ENCODE results near the gene HOTAIR.

The HOTAIR gene

DNA sequence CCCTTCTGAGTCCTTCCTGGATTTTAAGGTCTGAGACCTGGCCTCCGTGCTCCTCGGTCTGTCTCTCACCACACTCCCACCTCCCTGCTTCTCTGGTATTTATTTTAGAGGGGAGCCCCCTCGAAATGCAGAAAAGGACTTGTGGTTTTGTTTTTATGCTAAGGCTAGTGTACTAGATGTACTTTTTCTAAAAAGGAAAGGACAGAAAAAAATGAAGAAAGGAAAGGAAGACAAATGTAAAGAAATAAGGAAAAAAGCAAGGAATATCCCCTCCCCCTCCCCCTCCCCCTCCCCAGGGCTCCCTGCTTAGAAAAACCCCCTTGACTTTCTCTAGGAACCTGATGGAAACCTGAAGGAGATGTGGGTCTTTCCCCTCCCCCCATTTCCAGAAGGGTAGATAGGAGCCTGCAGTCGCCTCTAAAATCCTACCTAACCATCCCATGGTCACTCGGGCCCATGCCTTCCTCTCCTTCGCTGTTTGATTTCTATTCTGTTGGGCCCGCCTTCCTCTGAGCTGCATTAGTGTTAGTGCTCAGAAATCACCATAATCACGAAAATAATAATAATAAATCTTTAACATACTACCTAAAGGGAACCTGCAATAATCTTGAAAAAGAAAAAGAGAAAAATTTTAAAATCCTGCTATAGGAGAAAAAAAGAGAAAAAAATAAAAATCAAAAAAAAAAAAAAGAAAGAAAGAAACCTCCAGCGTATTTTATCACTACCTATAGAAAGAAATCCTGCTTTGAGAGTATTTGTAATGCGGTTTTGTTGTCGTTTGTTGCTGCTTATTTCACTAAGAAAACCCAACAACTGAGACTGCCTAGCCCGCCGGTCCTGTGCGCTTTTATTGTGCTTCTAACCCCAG, 37.1 kb upstream of the HOTAIR start:
- DNase-seq (ENCODE audit: low spot score) = no peak

DNA sequence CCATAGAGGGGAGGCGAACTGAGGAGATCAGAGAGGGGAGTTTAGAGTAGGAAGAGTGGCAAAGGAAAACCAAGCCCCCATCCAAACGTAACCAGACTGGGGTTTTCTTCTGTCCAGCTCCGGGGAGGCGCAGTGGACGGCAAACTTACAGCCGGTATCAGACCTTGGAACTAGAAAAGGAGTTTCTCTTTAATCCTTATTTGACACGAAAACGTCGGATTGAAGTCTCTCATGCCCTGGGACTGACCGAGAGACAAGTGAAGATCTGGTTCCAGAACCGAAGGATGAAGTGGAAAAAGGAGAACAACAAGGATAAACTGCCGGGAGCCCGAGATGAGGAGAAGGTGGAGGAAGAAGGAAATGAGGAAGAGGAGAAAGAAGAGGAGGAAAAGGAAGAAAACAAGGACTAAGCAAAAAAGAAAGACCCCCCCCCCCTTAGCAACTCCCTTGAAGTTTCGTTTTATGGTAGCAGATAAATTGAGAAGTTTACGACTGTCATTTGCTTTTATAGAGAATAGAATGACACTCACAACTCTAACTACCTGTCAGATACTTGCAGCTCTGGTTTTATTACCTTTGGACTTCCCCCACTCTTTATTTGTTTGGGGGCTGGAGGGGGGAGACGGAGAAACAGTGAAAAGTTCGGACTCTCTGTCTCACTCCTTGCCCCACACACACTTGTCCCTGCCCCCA, 36.4 kb upstream of the HOTAIR start:
- no peak for DNase-seq (ENCODE audit: low spot score)

DNA sequence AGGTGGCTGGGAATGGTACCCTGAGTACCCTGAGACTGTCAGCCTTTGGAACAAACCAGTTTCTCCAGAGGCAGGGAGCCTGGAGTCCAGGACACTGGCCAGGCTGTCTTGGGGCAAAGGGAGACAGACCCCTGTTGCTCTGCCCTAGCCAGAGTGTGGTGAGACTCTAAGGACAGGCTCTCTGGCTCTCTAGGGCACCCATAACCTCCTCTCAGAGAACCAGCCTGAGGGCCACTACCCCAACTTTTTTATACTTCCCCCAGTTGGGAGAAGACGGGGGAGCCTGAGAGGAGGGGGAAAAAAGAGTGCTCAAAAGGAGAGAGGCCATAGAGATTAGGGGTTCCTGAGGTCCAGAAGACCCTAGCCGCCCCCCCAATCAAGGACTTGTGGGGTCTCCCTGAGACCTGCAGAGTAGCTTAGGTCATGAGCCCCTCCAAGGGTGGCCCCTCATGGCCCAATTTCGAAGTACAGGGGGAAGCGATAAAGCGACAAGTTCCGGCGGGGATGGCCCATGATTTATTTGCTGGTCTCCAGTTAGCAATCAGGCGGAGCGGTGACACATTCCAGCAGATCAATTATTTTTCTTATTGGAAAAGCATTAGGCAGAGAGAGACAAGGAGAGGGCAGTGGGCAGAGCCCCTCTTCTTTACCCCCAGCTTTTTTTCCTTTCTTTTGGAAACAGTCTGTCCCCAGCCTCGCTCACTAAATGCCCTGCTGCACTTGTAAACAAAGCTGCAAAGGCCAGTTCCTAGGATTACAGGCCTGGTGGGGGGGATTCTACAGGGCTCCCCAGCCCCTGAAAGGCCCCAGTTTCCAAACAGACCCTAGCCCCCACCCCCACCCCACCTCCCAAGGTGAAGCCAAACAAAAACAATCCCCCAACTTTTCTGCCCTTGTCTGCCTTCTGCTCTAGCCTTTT, 35.6 kb upstream of the HOTAIR start:
- DNase-seq (ENCODE audit: low spot score) = no peak

DNA sequence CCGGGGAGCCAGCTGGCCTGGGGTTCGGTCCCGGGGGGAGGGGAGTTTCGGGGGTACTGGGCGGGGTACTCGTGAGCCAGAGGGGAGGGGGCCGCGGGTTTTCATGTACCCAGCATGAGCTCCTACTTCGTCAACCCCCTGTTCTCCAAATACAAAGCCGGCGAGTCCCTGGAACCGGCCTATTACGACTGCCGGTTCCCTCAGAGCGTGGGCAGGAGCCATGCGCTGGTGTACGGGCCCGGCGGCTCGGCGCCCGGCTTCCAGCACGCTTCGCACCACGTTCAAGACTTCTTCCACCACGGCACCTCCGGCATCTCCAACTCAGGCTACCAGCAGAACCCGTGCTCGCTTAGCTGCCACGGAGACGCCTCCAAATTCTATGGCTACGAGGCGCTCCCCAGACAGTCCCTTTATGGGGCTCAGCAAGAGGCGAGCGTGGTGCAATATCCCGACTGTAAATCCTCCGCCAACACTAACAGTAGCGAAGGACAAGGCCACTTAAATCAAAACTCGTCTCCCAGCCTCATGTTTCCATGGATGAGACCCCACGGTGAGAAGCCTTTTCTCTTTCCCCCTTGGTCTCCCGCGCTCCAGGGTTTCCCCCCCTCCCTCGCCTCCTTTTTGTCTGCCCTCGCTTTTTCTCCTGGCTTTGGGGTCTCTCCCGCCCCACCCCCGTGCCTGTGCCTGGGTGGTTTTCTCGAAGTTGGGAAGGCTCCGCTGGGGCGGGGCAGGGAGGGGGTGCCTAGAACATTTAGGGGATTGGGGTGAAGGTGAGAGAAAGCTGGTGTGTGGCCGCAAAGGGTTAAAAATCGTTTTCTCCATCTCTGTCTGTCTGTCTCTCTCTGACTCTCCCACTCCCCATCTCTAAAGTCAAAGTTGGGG, 34.7 kb upstream of the HOTAIR start:
- no peak for DNase-seq (ENCODE audit: low spot score)

DNA sequence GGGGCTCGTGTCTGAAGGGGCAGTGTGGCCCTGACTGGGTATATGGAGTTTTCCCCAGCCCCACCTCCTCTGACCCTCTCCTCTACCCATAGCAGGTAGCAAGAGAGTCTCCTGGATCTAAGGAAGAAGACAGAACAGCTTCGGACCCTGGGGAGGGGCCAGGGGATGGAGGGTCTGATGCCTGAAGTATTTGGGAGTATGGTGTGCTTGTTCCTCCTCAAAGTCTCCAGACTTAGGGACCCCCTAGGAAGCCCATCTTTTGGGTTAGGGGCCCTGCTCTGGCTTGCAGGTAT, 33.5 kb upstream of the HOTAIR start:
- no peak for DNase-seq (ENCODE audit: low spot score)

DNA sequence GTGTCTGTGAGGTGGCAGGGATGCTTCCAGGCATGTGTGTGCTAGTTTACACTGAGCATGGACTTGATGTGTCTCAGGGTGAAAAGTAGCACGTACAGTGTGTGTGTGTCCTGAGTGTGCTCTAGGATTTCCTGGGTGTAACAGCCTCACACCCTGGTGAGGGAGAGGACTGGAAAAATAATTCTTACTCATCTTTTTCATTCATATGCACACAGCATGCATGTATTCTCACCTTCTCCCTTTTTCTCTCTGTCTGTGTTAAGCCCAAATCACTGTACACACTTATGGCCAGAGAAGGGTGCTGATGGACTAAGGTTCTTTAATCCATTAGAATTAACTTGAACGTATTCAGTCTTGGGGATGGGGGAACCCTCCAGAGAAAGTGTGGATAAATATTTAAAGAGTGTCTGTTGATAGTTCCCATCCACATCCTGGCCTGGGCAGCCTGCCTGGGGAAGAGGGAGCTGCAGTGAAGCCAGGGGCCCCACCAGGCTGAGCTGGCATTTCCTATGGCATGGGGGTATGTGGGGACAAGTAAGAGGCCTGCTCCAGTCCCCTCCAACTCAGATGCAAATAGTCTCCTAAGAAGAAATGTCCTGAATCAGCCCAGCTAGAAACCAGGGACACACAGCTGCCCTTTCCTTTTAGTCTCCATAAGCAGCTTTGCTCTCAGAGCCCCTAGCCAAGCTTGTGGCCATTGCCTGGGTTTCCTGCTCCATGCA, 32.9 kb upstream of the HOTAIR start:
- no peak for DNase-seq (ENCODE audit: low spot score)

DNA sequence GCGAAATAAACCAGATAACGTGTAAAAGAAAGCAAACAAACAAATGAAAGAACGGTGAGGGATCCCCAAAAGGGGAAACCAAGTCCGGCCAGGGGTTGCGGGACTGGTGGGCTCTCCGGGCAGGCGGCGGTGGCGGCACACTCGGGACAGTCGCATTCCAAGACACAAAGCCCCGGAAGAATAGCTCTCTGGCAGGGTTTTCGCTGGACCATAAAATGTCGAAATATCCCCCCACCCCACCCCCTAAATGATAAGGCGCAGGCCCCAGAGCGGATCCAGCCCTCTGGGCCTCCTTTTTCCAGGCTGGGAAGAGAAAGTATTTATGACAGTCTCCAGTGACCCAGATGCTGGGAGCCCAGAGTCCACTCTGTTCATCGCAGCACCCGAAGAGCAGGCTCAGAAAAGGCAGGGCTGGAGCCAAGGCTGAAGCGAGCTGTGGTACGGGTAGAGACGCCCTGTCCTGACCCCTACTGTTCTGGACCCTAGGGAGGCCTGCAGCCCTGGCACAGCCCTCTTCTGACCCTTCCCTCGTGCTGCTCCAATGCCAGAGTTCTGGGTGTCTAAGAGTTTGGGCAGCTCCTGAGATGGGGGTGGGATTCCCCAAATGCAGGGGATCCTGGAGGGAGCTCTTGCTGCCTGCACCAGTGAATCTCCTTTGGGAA, 31.9 kb upstream of the HOTAIR start:
- no peak for DNase-seq (ENCODE audit: low spot score)

DNA sequence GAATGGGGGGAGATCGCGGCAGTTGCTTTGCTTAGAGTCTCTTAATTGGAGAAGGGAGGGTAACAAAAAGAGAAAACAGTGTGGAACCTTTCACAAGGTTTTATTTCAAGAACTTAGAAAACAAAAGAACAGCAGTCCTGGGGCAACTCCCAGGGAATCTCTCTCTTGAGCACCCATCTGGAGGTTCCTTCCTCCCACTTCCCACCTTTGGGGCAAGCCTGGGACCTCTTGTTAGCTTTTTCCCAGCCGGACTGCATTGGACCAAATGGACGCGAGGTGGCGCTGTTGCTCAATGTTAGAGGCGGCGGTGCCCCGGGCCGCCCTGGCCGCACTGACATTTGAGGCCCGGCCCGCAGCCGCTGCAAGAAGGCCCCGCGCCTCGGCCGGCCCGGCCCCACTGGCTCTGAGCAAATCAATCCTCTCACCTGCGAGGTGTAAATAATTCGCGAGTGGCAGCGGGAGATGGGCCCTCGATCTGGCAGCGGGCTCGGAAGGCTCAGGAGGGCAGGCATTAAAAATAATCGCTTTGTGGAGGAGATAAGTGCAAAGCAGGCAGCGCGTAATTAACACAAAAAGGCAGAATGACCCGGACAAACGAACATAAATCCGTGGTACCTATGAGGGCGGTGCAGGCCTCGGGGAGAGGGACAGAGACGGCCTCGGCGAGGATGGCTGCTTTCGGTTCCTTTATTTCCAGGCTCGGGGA, 31.3 kb upstream of the HOTAIR start:
- peak; percentile 92 for DNase-seq (ENCODE audit: low spot score)

DNA sequence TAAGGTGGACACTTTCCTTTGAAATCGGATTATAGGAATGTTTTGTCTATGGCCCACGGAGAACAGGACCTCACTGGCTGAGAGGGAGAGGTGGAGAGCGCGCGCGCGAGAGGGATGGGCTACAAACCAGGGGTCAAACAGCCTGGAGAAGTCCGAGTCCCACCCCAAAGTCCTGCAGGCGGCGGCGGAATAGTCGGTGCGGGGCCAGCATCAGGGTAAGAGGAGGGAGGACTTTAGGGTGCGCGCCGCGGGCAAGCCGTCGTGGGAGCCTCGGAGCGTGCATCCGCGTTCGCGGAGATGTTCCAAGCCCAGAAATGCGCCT, 30.7 kb upstream of the HOTAIR start:
- DNase-seq (ENCODE audit: low spot score) = no peak

DNA sequence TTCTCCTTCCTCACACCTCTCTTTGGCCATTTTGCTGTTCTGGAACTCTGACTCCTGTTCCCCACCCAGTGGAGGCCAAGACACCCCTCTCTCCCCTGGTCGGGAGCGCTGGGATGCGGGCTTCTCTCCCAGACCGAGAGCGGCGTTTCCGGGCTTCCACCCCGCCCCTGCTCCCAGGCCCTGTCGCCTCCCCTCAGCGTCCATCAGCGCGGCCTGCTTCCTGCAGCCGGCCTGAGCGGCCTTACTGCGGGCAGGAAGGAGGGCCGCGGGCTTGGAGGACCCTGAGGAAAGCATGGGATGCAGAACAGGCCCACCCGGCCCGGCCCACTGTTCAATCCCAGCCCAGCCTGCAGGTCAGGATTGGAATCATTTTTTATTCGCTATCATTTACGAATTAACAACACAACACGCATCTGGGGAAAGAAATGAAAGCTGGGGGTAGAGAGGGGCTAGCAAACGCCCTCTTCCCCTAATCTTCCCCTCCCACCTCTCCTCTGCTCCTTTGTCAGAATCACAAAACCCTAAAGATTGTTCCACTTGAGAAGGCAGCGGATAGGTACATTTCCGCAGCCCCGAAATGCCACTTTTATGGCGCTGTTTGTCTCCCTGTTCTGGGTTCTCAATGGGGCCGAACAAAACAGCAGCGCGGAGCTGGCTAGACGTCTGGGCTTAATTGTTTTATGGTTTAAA, 30.2 kb upstream of the HOTAIR start:
- no peak for DNase-seq (ENCODE audit: low spot score)

DNA sequence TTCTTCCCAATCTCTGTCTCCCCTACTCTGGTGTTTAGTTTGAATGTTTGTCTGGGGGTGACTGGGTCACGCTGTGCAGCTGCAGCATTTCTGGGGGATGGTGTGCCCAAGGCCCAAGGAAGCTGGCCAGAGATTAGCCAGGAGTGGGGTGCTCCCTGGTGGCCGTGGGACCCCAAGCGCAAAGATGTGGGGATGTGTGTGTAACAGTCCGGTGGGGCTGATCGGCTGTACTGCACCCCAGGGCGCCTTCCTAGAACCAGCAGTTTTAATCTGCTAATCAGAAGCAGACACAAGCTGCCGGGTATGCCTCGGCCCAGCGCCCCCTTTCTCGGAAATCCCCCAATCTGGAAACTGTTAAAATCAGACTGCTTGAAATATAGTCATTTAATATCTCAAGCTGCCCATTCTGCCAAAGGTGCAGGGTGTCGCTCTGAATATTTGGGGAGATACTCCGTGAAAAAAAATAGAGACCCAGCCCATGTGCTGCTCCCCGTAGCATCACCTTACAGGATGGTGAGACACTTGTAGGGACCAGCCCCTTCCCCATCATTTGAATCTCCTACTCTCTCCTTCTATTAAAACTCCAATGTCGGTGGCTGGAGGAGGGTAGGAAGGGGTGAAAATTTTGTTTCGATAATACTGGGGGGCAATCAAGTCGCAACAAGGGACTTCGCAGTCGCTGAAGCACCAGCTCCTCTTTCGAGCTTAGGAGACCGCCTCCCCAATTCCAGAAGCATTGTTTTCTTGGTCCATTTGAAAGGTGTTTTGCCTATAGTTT, 29.5 kb upstream of the HOTAIR start:
- DNase-seq (ENCODE audit: low spot score) = no peak

DNA sequence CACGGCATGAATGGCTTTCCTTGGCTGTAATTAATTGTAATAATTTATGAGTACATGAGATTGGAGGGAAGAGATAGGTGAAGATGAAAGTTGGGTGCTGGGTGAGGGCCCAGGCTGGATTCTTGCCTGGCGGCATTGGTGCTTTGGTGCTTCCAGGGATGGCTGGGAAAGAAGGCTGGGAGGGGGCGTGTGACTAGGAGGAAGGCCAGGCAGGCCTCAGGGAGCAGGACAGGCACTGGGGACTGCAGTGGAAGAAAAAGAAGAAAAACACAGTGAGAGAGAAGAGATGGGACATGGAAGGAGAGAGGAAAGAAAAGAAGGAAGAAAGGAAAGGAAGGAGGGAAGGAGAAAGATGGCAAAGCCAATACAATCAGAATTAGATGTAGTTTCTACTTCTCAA, 28.9 kb upstream of the HOTAIR start:
- no peak for DNase-seq (ENCODE audit: low spot score)

DNA sequence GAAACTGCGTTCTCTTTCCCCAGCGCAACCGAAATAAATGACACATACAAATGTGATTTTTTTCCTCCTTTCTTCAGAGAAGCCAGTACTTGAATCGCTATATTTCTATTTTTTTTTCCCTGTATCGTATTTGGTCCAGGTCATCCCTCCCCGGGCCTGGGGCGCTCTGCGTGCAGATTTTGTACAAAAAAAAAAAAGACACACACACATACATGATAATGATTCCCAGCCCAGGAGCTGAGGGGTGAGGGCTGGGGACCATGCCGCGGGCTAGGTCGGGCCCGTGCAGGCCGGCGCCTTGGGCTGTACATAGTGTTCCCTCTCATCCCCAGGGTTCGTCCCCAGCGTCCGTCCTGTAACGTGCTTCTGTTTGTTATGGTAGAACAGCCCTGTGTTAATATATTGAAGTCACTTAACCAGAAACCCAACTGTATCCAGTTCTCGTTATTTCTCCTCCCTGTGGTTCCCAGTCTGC, 28.2 kb upstream of the HOTAIR start:
- DNase-seq (ENCODE audit: low spot score) = no peak

DNA sequence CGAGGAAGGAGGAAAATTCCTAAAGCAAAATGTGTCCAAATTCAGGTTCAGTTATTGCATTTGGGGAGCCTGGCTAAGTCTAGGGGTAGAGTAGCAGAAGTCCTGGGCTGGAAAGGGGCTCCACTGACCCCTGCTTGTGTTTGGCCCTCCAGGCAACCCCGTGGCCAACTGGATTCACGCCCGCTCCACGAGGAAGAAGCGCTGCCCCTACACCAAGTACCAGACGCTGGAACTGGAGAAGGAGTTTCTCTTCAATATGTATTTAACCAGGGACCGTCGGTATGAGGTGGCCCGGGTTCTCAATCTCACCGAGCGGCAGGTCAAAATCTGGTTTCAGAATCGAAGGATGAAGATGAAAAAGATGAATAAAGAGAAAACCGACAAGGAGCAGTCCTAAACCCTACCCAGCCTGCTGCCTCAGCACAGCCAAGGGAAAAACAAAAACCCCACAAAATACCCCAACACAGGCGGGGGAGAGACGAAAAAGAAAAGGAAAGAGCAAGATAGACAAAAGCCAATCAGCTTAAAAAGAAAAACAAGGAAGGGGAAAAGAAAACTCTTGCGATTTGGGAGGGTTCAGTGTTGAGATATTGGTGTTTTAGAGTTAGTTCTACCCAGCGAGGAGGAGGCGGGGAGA, 27.6 kb upstream of the HOTAIR start:
- no peak for DNase-seq (ENCODE audit: low spot score)

DNA sequence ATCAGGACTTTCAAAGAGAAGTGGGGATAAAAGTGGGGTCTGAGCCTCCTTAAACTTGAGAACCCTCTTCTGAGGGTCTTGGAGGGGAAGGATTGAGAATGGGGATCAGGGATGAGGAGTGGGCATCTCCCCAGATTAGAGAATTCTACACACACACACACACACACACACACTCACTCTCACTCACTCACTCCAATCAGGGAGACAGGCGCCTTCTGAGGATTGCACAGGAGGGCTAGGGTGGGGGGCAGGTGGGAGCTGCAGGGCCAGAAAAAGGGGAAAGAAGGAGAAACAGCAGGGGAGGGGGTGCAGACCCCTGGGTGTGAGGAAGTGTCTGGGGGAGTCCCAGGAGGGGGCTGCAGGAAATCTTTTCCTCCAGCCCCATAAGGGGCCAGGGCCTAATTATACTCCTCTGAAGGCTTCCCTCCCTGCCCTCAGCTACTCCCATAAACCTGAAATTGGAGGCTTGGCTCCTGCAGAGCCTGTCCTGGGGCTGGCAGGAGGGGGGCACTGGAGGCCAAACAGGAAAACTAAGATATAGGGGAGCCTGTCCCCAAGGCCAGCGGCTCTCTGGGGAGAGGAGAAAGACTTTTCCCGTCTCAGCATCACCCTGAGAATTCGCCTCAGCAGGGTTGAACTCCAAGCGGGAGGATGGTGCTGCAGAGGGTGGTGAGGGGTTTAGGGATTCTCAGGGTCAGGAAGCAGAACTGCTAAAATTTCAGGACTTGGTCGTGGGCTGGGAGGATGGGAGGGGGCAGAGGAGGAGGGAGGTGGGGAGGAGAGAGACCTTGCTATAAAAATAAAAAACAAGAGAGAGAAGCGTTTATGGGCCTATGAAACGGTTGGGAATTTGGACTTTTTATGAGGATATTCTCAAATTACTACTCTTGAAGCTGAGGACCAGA, 26.8 kb upstream of the HOTAIR start:
- no peak for DNase-seq (ENCODE audit: low spot score)

DNA sequence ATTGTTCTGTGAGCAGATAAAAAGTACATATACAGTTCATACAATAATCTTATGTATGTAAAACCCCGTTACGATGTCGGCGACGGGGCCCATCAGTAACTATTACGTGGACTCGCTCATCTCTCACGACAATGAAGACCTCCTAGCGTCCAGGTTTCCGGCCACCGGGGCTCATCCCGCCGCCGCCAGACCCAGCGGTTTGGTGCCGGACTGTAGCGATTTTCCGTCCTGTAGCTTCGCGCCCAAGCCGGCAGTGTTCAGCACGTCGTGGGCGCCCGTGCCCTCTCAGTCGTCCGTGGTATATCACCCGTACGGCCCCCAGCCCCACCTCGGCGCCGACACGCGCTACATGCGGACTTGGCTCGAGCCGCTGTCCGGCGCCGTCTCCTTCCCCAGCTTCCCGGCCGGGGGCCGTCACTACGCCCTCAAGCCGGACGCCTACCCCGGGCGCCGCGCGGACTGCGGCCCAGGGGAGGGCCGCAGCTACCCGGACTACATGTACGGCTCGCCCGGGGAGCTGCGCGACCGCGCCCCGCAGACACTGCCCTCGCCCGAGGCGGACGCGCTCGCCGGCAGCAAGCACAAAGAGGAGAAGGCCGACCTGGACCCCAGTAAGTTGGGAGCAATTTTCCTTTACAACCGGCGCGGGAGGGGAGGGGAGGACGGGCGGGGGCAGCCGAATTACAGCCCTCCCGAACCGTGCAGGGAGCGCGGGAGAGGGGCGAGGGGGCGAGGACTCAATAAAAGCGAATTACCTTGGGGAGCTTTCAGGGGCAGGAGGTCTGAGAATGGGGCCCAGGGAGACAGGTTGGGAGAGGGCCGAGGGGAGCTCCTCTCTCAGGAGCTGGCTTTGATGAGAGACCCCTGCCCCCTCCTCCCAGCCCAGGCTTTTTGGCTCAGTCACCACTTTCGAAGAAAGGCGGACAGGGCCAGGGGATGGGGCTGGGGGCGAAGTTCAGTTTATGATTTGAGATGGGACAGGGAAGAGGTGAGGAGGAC, 25.7 kb upstream of the HOTAIR start, which contains the start of gene HOXC9:
HOXC9 (plus strand) TSS at position 46 of the 999 bp plus-strand sequence; CDS start at position 74, 28 bp downstream.
- DNase-seq (ENCODE audit: low spot score) = no peak
